DOHH2 (cell line): ENCODE results near the gene HDAC4.

Experiments used
- EZH2phosphoT487 ChIP-seq: fragments of 200-600 bp; sonication (generic); IDR thresholded peaks from 2 replicates; pipeline ENCODE4 v1.6.1; 2017; ENCODE audit warnings: borderline replicate concordance, mild to moderate bottlenecking, antibody characterized with exemption, low read length, moderate library complexity, mixed read lengths
- TF ChIP-seq, protein P1 (sequence below): fragments of 200-600 bp; sonication (generic); IDR thresholded peaks from one replicate; pipeline ENCODE4 v1.5.1; 2014; ENCODE audit warnings: antibody characterized with exemption, mild to moderate bottlenecking, low read depth, low read length; ENCODE audit not compliant: poor library complexity, severe bottlenecking

- TF ChIP-seq, protein P1, sequence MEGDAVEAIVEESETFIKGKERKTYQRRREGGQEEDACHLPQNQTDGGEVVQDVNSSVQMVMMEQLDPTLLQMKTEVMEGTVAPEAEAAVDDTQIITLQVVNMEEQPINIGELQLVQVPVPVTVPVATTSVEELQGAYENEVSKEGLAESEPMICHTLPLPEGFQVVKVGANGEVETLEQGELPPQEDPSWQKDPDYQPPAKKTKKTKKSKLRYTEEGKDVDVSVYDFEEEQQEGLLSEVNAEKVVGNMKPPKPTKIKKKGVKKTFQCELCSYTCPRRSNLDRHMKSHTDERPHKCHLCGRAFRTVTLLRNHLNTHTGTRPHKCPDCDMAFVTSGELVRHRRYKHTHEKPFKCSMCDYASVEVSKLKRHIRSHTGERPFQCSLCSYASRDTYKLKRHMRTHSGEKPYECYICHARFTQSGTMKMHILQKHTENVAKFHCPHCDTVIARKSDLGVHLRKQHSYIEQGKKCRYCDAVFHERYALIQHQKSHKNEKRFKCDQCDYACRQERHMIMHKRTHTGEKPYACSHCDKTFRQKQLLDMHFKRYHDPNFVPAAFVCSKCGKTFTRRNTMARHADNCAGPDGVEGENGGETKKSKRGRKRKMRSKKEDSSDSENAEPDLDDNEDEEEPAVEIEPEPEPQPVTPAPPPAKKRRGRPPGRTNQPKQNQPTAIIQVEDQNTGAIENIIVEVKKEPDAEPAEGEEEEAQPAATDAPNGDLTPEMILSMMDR = no peak
- no peak for TF ChIP-seq EZH2phosphoT487
These were observed 356.5 kb downstream of the HDAC4 start for GRCh38 chr2:239044336-239044735.
